GM18505 (cell line): ENCODE results near the gene SH2B2.
"Not testable (repeated sequence)": the region's sequence is repeated elsewhere in the genome, so short reads cannot be mapped to it uniquely, and the experiment has no call there.

ENCODE experiments used
- ATAC-seq: cut with Tn5 transposase; IDR thresholded peaks from one replicate; pipeline ENCODE4 v1.9.1; 2021; ENCODE audit not compliant: unreplicated experiment
- POLR2A ChIP-seq: IDR thresholded peaks from 4 replicates; pipeline ENCODE4 v1.6.1; 2011; ENCODE audit warnings: borderline replicate concordance; ENCODE audit not compliant: insufficient read depth, insufficient read length; ENCODE audit errors: extremely low read depth

Gene SH2B2

DNA sequence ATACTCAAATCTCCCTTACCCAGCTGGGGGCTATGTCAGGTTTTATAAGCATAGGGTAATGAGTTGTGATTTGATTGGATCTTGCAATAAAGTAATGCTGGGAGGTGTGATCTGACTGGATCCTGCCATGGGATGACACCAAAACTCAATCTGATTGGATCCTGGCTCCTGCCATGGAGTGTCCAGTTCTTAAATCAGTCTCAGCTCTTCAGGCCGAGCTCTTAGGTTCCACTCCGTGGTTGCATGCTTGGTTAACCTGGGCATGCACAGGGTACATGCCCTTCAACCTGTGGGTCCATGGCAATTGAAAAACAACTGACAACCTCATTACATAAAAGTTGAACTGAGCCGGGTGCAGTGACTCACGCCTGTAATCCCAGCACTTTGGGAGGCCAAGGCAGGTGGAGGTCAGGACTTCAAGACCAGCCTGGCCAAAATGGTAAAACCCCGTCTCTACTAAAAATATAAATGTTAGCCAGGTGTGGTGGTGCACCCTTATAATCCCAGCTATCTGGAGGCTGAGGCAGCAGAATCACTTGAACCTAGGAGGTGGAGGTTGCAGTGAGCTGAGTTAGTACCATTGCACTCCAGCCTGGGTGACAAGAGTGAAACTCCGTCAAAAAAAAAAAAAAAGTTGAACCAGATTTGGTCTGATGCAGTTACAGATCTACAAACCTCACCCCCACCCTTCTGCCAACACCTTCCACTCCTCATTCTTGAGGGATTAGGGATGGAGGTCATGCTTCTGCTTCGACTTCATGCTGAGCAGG, 54.1 kb downstream of the SH2B2 start:
- ATAC-seq, result not testable (repeated sequence)

DNA sequence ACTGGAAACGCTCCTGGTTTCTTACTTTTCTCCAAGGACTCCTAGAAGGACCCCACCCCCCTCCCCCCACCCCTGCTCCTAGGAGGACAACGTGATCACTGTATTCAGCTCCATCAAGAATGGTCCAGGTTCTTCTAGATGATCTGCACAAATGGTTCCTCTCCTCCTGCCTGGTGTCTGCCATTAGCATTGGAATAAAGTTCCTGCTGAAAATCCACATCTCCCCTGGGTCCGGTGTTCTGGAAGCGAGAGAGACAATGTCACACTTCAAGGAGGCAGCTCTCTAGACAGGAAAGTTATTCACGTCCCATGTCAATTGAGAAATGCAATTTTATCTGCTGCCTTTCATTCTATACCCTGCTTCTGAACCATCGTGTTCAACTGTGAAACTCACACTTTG, 60.3 kb downstream of the SH2B2 start:
- not testable (repeated sequence) for ATAC-seq

DNA sequence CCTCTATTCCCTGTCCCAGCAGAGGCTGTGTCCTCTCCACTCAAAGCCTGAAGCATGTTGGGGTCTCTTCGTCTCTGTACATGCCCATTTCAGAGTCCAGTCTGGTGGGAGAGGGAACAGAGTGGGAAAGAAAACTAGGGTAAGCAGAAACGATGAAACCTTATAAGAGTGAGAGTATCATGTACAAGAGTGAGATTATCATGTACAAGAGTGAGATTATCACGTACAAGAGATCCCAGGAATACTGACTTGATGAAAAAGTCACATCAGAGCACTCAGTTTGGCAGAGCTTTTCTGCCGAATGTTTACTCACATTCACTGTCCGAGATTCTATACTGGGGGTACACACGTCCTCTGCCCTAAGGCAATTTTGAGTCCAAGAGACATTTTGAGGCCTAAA, 69.7 kb downstream of the SH2B2 start, which contains the start of gene SPDYE6:
TSS of gene SPDYE6 (minus strand) at position 101 of the 400 bp plus-strand sequence. CDS start 421 bp downstream, outside the sequence.
- ATAC-seq, result not testable (repeated sequence)

DNA sequence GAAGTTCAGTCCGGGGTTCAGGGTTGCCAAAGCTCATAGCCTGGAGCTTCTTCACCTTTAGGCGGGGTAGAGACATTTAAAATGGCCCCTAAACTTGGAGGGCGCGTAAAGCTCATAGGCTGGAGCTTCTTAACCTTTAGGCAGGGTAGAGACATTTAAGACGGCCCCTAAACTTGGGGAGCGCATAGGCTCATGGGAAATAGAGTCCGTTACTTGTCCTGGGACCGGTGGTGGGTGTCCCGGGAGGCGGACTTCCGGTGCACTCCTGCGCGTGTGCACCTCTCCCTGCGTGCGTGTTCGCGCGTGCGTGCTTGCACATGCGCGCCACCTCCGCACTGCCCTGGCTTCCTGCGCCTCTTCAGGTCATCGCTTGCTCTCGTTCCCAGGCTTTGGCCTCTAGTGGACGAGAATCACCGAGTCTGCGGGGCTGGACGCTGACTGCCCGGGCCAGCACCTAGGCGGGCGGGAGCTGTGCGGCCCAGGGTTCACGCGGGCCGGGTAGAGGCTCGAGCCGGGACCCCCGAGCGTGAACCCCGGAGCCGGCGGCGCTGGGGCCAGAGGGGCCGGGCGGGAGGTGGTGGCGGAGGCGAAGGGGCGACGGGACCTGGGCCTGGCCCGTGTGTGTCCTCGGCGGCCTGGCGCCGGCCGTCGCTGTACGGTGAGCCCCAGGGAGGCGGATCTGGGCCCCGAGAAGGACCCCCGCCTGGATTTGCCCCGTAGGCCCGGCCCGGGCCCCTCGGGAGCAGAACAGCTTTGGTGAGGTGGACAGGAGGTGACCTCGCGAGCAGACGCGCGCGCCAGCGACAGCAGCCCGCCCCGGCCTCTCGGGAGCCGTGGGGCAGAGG, 77.1 kb downstream of the SH2B2 start:
- ATAC-seq, result peak; percentile 98

DNA sequence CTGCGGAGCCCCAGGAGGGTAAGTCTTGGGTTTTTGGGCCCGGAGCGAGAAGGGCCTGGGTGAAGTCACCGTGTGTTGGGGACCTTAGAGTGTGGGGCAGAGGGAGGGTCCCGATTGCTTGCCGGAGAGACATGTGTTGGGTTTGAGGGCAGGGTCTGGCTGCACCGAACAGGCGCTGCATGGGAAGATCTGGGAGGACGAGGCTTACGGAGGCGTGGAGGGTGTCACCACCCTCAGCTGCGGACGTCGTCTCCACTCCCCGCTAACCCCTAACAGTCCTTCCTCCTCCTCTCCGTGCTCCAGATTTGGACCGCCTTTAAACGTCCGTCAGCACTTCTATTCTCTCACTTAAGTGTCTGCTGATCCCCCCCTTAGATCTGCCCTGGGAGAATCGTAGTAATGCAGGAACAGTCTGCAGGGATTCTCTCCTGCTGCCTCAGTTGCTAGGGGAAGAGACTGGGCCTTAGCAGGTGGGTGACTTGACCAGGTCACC, 77.8 kb downstream of the SH2B2 start:
- not testable (repeated sequence) for ATAC-seq

More for the DNA sequence above, 77.1 kb downstream of the SH2B2 start:
- peak; percentile 69 for TF ChIP-seq POLR2A

DNA sequence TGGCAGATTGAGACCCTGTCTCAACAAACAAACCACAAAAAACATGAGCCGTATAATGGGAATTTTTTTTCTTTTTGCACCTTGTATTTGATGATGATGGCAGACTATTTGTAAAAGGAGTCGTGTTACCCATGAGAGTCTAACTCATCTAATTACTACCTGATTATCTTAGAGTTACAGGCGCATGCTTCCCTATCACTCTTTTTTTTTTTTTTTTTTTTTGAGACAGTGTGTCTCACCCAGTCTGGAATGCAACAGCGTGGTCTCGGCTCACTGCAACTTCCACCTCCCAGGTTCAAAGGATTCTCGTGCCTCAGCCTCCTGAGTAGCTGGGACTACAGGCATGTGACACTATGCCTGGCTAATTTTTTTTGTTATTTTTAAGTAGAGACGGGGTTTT, 78.7 kb downstream of the SH2B2 start:
- not testable (repeated sequence) for ATAC-seq

DNA sequence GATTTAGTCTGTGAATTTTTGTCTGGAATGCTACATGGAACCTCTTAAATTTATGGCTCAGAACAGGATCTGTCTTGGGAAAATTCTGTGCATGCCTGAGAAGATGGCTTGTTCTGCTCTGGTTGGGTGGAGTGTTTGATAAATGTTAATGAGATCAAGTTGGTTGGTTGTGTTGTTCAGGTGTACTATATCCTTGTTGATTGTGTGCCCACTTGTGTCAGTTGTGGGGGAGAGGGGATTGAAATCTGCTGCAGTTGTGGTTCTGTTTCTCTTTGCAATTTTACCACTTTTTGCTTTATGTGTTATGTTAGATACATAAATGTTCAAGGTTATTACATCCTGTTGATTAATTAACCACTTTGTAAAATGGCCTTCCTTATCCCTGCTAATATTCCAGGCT, 83.4 kb downstream of the SH2B2 start:
- not testable (repeated sequence) for ATAC-seq
